Stimulated activated CD8-positive, alpha-beta memory T cell treated with anti-CD3 and anti-CD28 coated beads, Interleukin-15, amount 100 ng/mL, for 4 hours (primary cell): ENCODE data around the gene ARPC5.
A peak's percentile ranks its signal among the peaks of the same experiment; 100 is the strongest.
"Not testable (repeated sequence)": the region's sequence is repeated elsewhere in the genome, so short reads cannot be mapped to it uniquely, and the experiment has no call there.

Experiments
- DNase-seq, 2 donors: peaks; one replicate each; pipeline ENCODE4 v3.0.0-alpha.2; 2020; ENCODE audit warnings: low read depth in 2 of 2

ARPC5 gene

DNA sequence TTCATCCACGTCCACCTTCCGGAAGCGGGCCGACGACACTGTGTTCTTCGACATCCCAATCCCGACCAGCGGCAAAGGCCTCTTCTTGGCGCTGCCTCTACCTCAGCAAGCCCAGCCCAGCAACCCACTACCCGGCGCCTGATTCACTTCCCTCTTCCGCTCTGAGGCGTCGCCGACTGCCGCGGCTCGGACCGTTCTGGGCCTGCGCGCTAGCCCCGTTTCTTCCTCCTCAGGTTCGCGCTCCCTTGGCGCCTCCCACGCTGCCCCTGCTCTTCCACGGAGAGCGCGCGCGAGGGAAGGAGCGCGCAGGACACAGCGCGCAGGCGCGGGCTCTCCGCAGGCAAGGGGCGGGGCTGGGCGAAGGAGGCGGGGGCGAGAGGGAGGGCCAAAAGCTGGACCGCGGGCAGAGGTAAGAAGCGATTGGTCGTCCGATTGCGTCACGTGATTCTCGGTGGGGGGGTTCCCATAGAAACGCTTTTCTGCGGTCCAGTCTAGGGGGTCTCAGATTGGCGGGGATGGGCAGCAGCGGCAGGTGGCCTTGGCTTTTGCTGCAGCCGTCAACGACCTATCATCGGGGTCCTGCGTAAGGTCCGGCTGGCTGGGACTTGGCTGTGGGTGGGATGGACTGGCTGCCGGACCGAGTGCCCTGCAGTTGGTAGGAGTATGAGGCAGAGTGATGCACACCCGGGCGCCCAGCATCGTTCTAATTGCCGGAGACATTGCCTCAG is at the start of gene ARPC5:
Gene ARPC5, minus strand, starts transcription at position 178 of the 728 bp plus-strand sequence. Its CDS starts 124 bp downstream, at position 54.
- peak; percentile 89 to 93 for DNase-seq

DNA sequence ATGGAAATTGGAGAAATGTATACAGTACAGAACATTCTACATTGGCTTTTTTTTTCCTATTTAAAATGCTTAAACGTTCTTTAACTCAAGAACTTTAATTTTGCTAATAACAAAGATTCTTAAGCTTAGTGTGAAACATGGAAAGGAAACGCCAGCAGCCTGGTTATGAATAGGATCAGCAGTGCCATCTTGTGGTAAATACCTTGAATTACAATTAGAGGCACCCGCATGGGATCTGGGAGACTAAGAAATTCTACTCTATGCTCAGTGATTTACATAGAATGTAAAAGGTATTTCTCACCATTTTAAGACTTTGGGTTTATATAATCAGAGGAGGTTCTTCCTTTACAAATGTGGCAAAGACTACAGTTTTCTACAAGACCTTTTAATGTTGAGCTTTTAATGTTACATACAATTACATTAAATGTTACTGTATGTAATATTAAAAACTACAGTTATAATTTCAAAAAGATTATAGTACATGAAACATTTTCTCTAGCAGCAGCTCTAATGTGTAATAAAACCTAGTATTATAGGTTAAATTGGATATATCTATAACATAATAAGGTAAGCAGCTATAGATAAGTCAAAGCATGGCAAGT is 49.6 kb upstream of the ARPC5 start:
- no peak for DNase-seq

DNA sequence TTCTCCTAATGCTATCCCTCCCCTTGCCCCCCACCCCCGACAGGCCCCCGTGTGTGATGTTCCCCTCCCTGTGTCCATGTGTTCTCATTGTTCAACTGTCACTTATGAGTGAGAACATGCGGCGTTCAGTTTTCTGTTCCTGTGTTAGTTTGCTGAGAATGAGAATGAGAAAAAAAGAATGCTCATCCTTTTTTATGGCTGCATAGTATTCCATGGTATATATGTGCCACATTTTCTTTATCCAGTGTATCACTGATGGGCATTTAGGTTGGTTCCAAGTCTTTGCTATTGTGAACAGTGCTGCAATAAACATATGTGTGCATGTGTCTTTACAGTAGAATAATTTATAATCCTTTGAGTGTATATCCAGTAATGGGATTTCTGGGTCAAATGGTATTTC is 43.8 kb upstream of the ARPC5 start:
- DNase-seq, result not testable (repeated sequence)

DNA sequence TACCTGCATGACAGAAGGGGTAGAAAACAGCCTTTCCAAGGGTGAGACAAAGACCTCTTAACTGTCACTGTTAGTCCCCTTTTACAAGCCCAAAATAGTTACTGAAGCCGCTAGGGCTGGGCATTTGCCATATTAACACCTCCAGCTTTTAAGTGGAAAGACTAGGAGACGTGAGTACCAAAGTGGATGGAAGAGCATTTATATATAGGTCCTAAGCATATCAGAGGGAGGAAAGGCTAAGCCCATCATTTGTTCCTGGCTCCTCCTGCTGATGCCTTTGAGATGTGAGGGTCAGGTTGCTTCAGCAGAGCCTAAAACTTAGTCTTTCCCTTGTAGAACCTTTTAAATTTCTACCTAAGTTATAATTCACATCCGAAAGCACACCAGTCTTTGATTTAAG is 43.2 kb upstream of the ARPC5 start:
- DNase-seq, result no peak

DNA sequence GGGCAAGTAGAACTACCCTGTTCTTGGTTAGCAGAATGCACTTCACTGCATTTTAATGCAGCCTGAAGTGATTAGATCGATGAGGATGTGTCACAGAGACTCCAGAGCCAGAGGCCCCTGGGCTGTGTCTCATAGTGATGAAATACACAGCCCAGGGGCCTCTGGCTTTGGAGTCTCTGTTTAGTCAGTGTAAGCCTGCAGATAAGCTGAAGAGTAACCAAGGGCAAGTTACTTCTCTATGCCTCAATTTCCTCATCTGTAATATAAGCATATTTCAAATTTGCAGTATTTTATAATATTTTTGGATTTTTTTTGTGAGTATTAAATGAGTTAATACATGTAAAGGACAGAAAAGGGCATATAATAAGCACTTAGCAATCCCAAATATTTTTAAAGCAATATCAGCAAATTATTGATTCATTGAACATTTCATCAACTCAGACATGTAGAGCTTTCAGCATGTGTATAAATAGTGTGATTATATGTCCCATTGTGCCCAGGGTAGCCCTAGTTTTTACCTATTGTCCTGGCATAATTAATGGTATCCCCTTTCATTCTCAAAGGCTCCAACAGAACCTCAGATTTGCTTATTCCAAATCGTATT is 41.1 kb upstream of the ARPC5 start:
- no peak for DNase-seq

DNA sequence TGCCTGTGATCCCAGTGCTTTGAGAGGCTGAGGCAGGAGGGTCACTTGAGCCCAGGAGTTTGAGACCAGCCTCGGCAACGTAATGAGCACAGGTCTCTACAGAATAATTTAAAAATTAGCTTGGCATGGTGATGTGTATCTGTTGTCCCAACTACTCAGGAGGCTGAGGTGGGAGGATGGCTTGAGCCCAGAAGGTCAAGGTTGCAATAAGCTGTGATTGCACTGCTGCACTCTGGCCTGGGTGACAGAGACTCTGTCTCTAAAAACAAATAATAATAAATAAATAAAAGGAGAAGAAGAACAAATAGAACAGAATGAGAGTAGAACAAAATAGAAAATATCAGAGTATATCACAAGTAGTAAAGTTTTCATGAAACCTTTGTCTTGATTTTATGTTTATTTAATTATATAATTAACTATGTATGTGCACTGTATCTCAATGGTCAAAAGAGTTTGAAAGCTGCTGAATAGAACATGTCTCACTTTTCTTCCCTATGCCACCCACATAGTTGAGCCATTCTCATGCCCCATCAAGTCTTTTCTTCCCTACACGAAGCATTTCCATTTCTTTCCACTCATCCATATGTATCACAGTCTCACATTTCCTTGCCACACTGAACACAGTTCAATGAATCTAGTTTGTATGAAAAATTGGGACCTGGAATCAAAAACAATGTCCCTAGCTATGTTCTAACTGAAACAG is 40.5 kb upstream of the ARPC5 start:
- no peak for DNase-seq

DNA sequence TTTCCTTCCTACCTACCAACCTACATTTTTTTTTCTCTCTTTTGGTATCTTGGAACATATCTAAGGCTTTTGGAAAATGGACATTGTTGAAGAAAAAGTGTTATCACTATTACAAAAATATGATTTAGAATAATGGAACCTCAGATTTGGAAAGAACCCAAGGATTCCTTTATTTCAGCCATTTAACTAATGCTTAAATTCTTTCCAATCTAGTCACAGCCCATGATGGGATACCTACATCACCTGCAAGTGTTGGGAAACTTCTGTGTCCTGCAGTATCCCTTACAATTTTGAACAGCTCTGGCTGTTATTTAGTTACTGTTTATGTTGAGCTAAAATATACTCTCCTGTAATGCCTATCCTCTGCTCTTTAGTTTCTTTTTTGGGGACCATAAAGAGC is 39.8 kb upstream of the ARPC5 start:
- no peak for DNase-seq

DNA sequence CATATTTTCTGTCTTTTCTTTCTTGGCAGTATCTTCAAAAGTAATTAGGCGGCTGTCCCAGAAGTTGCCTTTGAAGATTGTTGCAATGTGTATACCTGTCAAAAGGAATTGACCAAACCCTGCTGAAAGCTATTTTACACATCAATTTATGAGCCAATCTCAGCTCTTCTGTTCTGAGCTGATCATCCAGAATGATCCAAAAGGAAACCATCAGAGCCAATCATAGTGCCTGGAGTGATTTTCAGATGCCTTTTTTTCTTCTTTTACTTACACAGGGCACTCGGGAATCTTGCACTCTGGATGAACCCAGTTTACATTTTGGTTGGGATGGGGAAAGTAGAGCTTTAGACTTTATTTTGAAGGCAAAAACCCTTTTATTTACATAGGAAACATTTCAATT is 39.3 kb upstream of the ARPC5 start:
- DNase-seq, result no peak

DNA sequence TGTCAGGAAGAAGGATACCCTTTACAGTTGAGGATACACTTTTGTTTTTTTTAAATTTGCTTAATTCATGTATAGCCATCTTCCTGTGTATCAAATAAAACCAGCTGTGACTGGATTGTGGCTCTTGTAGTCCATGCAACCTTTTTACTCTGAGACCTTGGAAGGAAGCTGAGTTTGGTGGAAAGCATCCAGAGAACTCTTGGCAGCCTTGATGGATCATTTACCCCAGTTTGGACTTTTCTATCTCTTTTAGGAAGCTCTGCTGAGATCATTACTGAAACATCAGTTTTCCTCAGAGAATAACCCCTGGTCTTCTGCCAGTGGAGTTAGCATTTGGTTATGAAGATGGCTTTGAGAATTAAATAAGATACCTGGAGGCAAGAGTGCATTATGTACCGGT is 38.8 kb upstream of the ARPC5 start:
- DNase-seq, result no peak

DNA sequence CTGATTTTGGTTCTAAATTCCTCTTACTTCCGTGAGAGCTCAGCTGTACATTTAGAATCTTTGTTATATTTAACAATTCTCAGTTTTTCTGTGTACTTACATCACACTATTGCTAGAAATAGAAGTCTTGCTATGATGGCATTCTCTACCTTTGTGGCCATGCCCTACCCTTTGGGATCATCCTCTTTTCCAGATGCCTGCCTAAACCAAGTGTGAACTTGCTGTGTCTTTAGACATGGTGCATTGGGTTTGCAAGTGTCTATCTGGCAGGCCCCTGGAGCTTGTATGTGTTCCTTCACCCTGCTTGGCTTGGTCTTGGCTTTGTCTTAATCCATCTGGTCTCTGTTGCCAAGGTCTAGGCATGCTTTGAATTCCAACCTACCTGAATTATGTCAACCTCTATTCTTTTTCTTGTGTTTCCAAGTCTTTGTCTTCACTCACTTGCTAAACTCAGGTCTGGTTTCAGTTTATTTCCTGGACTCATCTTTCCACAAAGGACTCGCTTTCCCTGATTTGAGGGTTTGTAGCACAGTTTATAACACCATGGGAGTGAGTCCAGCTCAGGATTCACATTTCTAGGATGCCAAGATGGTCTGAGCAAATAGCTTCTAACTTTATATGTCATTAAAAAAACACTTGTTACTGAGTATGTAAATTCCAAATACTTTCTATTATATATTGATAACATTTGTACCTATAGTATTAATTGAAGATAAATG is 38.2 kb upstream of the ARPC5 start:
- no peak for DNase-seq

DNA sequence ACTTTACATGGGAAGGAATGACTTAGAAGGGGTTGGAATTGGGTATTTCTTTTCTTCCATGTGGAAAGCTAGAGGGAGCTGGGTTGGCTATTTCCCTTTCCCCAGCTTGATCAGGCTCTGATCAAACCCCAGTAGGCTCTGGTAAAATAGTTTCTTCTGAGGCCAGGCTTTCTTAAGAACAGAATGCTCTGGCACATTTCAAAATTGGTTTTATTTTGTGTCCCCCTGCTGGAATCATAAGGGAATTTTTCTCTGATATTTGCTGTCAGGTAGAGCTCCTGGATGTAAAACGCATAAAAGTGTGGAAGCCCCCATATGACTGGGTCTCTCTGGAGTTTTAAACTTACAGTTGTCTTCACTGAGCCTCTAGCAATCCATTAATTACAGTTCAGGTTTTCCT is 34.6 kb upstream of the ARPC5 start:
- DNase-seq, result no peak

DNA sequence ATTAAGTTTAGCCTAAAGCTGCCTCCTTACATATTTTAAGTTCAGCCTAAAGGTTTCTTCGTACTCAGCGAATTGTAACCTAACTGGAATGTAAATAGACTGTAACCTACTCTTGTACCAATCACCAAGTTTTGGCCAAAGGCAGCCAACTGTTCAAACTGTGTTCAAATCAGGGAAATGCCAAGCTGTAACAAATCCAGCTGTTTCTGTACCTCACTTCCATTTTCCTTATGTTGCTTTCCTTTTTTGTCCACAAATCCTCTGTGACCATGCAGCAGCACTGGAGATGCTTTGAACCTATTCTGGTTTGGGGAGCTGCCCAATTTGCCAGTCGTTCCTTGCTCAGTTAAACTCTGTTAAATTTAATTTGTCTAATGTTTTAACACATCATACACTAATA is 20.8 kb upstream of the ARPC5 start:
- no peak for DNase-seq

DNA sequence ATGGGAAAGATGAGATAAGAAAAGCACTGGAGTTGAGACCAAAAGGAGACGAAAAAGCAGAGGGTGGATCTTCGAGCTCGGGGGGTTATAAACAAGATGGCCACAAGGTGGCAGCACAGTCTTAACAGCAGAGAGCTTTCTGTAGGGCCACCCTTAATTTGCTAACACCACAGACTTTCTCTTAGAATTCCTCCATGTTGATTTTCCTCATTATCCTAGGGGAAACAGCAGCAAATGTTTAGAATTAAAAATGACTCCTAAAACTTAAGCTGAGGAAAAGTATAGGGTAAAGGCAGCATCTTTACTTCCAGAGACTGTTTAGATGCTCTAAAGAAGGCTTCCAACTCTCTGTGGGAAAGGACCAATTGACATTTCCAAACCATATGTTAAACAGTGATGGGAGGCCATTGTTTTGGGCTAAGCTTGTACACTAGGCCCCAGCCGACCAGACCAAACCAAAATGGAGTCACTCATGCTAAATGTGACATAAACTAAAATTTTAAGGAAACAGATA is 20.0 kb upstream of the ARPC5 start:
- DNase-seq, result peak; percentile 16 to 61

DNA sequence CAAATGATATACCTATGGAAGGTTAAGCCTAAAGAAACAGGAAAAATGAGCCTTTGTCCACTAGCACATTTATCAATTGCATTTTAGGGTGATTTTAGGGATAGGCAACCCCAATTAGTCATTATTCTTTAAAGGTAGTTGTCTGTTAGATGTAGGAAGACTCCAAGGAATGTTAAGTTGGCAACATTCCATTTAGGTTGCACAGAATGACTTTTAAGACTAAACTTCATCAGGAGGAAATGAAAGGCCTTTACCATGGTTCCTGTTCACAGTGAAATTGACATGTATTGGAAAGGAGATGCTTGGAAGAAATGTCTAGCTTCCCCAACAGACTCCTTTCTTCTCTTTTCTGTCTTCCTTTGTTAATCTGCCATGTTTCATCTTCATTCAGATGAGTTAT is 19.1 kb upstream of the ARPC5 start:
- DNase-seq, result no peak

DNA sequence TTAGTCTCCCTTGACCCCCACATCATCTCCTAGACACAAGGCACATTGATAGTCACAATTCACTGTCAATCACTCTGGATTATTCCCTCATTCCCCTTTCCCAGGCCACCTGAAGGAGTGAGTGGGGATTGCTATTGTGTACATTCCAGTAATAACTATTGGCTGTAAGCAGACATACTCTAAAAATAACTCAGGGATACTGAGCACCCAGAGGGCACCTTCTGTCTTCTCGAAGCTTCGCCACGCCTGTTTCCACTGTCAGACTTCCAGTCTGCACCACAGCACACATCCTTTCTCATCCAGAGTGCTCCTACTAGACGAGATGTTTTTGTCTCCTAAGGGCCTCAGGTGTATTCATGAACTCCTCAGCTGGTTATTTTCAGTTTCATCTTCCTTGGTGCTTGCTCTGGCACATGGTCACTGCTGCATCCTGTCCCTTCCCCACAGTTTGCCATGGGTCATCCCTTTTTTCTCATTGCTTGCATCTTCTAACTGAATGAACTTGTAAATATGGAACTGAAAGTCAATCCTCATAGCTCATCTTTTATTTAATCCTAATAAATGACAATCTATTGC is 18.4 kb upstream of the ARPC5 start:
- DNase-seq, result no peak

DNA sequence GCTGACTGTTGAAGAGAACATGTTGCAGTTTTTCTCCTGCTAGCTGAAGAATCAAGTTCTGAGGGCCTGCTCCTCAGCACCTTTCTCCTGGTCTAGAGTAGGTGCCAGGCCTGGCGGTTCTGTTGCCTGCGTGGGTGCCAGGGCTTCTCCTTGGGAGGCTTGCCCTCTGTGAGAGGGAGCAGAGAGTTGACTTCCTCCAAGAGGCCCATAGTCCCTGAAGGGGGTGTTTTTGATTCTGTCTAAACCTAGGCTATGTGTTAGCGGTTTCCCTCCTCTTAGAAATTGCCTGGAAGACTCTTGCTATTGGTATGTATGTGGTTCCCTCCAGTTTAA is 17.8 kb upstream of the ARPC5 start:
- DNase-seq, result no peak

DNA sequence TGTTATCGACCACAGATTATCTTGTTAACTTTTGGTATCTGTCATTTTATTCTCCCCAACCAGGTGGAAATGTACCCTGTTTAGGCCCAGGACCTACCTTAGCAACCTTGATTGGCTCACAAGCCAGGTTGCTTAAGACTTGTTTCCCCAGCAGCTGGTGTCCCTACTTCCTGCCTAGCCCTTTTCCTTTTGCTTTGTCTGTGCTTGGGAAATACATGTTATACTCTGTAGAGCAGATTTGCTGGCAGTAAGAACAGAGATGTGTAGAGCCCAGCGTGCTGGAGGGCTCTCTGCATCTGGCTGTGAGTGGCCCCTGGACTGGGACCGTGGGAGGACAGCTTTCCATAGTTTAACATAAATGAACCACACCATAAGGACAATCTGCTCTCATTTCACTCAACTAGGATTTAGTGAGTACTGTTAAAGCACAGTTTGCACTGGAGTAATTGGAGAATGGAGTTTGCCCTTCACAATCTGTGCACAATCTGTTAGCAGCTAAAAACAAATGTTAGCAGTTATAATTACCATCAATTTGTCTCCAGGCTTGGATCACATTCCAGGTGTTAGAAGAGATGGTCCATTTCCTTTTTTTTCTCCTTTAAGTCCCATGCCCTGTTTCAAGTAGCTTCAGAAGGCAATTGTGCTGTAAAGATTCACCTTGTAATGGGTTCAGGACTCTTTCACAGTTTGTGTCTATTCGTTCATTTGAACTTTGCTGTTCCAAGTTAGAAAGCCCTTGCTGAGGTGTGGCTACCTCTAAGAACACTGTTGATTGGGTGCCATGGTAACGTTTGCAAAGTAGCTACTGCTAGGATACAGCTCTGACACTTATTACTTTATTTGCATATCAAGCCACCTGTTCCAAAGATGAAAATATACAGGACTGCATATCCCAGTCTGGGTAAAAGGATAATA is 17.2 kb upstream of the ARPC5 start, which contains the start of gene APOBEC4:
Gene APOBEC4, minus strand, starts transcription at position 770 of the 915 bp plus-strand sequence. CDS start 4,535 bp downstream, outside the sequence.
- no peak for DNase-seq

DNA sequence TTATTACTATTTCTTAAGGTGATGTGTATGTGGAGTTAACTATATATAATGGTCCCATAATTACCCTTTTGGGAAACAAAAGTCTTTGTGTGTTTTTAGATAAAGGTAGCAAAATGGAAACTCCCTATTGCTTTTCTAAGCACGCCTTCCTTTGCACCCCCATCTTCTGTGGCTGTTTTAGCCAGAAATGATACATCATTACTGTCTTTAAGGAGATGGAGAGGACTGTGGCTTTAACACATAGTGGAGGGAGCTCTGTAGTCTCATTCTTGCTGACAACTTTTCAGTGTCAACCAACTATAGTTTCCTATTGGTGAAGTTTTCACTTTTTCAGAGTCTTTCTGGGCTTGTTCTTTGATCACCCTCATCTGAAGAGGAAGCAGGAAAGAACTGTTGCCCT is 16.5 kb upstream of the ARPC5 start:
- DNase-seq, result no peak

DNA sequence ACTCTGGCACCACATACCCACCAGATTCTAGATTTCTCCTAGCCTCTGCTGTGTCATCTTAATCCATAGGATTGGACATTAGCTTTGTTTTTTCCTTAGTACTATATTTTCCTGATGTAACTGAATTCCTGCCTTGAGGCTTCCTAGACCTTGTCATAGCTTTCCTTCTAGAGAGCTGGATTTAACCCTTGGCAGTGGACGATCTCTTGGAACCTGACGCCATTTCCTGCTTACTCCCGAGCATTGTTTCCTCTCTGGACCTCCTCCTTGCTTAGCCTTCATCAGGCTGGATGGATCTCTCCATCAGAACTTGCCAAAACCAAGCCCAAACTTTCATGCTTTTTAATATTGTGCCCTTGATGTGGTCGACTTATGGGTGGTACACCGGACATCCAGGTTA is 16.0 kb upstream of the ARPC5 start:
- DNase-seq, result no peak

DNA sequence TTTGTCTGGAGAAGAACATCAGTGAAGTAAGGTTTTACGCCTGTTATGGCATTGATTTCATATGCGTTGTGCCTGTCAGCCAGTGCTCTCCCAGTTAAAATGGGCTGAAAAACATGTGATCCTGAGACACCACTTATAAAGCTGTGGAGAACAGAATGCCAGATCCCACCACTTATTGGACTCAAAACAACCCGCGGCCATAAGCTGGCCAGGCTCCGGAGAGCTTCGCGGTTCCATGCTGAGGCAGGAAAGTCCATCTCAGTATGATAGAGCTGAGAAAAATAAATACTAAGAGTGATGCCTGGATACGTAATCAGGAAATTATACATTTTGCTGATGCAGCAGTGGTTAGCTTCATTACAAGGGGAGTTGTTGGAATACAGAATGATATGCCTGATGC is 12.5 kb upstream of the ARPC5 start:
- no peak for DNase-seq
